HepG2 (cell line): ENCODE measurements around the gene SEZ6. TPM values are rescaled to one million over a fixed set of nuclear protein-coding genes. Genes with fewer than 3 reads are reported as not detected.
A peak's percentile ranks its signal among the peaks of the same experiment; 100 is the strongest.

ENCODE experiments used
- GFI1 ChIP-seq: sonication (generic); formaldehyde crosslinking; IDR thresholded peaks from 2 replicates; pipeline ENCODE4 v1.5.0; 2020; ENCODE audit warnings: missing genetic modification reagents, mild to moderate bottlenecking, borderline replicate concordance
- GTF2F1 ChIP-seq: fragments of 150-350 bp; IDR thresholded peaks from 2 replicates; pipeline ENCODE4 v1.6.1; 2014; ENCODE audit warnings: low read length
- HES4 ChIP-seq: sonication (generic); formaldehyde crosslinking; IDR thresholded peaks from 2 replicates; pipeline ENCODE4 v1.9.0; 2021; ENCODE audit warnings: mild to moderate bottlenecking, missing genetic modification reagents, borderline replicate concordance
- HIC2 ChIP-seq: sonication (generic); formaldehyde crosslinking; IDR thresholded peaks from 2 replicates; pipeline ENCODE4 v1.9.0; 2022; ENCODE audit warnings: low read depth, missing genetic modification reagents
- REL ChIP-seq: sonication (generic); formaldehyde crosslinking; conservative IDR thresholded peaks from 2 replicates; pipeline ENCODE4 v1.8.0; 2022; ENCODE audit warnings: mild to moderate bottlenecking, missing genetic modification reagents, moderate library complexity
- TARDBP ChIP-seq: sonication (generic); formaldehyde crosslinking; IDR thresholded peaks from 2 replicates; pipeline ENCODE4 v1.8.0; 2022; ENCODE audit warnings: mild to moderate bottlenecking, missing genetic modification reagents
- TMF1 ChIP-seq: sonication (generic); formaldehyde crosslinking; IDR thresholded peaks from 2 replicates; pipeline ENCODE4 v1.8.1; 2022; ENCODE audit warnings: low read depth, missing genetic modification reagents
- ZBTB3 ChIP-seq: sonication (generic); formaldehyde crosslinking; IDR thresholded peaks from 2 replicates; pipeline ENCODE4 v1.4.0; 2020; ENCODE audit warnings: low read depth, mild to moderate bottlenecking, moderate library complexity, missing genetic modification reagents, borderline replicate concordance
- ZNF225 ChIP-seq: sonication (generic); formaldehyde crosslinking; IDR thresholded peaks from 2 replicates; pipeline ENCODE4 v1.4.0; 2020; ENCODE audit warnings: mild to moderate bottlenecking, missing genetic modification reagents
- ZNF253 ChIP-seq: sonication (generic); formaldehyde crosslinking; IDR thresholded peaks from 2 replicates; pipeline ENCODE4 v1.8.0; 2022; ENCODE audit warnings: mild to moderate bottlenecking, missing genetic modification reagents, borderline replicate concordance
- polyA plus RNA-seq, 8 experiments: library from polyadenylated mRNA; depleted of rRNA in 3 of 8; stranded (reverse) in 7 of 8; unstranded in 1 of 8; fragments of >200 nt; fragmentation: Illumina TruSeq in 4 of 8; extraction: Trizol in 4 of 8; gene quantifications; 2 replicates each; pipeline versions ENCODE4 v1.2.1 to v1.2.3, GENCODE V29; 2011 to 2016; ENCODE audit warnings: low read depth in 4 of 8, missing spikeins in 1 of 8, mixed read lengths in 1 of 8; ENCODE audit not compliant: insufficient read depth in 1 of 8
- total RNA-seq, 5 experiments: library from RNA; depleted of rRNA; stranded (reverse); fragments of >200 nt; fragmentation: Illumina TruSeq; extraction: Trizol; gene quantifications; 2 replicates each; pipeline ENCODE4 v1.2.3, GENCODE V29; 2016; ENCODE audit warnings: low read depth in 1 of 5
- TF ChIP-seq, protein P1 (sequence below): sonication (generic); formaldehyde crosslinking; IDR thresholded peaks from 2 replicates; pipeline ENCODE4 v1.4.0; 2020; ENCODE audit warnings: missing genetic modification reagents, borderline replicate concordance
- TF ChIP-seq, protein P2 (sequence below): sonication (generic); formaldehyde crosslinking; IDR thresholded peaks from 2 replicates; pipeline ENCODE4 v1.5.0; 2020; ENCODE audit warnings: mild to moderate bottlenecking, low read depth, missing genetic modification reagents, borderline replicate concordance
- TF ChIP-seq, protein P3 (sequence below): sonication (generic); formaldehyde crosslinking; IDR thresholded peaks from 2 replicates; pipeline ENCODE4 v1.5.1; 2020; ENCODE audit warnings: missing genetic modification reagents, mild to moderate bottlenecking, borderline replicate concordance
- TF ChIP-seq, protein P4 (sequence below): sonication (generic); formaldehyde crosslinking; IDR thresholded peaks from 2 replicates; pipeline ENCODE4 v1.4.0; 2020; ENCODE audit warnings: missing genetic modification reagents, borderline replicate concordance
- TF ChIP-seq, protein P5 (sequence below): sonication (generic); formaldehyde crosslinking; IDR thresholded peaks from 2 replicates; pipeline ENCODE4 v1.8.0; 2022; ENCODE audit warnings: missing genetic modification reagents, low read depth, mild to moderate bottlenecking, borderline replicate concordance

SEZ6 gene
- total and polyA plus RNA-seq, 2 of the 13 experiments (the other 11 are each of a cell fraction or from before 2014, with no cell fraction given), result not detected

DNA sequence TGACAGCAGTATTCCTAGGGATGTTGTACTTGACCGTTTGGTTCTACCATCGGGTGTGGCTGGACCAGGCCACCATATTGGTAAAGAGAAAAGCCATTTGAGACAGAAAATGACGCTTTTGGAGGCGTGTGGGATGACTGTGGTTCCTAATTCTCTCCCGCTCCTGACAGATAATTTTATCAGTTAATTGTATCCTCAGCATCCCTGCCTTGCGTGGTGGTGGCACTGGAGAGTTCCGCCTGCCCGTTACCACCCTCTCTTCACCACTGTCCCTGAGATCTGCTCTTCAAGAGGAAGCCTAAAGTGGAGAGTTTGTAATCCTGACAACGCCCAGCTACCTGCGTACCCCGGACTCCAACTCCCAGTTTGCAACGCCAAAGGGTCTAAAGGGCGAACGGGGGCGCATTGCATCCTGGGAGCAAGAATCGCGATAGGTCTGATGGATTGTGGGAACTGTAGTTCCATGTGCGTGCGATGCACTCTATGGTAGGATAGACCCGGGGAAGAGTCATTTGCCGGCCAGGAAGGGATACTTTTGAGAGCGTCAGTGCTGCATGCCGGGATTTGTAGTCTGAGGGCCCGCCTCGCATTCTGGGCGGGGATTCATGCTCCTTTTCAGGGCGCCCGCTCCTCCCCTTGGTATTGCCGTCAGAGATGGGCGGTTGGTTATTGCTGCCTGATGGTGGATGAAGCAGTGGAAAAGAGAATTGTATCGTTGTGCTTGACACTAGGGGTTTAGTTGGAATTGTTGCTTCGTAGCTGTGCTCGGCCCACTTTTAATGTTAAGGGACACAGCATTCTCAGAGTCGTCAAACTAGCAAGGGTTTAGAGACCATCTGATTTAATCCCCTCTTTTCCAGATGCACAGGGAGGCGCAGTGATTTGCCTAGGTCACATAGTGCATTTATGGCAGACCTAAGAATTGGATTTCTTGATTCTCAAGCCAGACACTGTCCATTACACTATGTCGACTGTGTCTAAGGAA is 53.5 kb downstream of the SEZ6 start (continued):
- TF ChIP-seq HIC2 (CRISPR knock-in tag), result peak; percentile 44
- no peak for TF ChIP-seq HES4 (CRISPR knock-in tag)
- TF ChIP-seq, protein P1, sequence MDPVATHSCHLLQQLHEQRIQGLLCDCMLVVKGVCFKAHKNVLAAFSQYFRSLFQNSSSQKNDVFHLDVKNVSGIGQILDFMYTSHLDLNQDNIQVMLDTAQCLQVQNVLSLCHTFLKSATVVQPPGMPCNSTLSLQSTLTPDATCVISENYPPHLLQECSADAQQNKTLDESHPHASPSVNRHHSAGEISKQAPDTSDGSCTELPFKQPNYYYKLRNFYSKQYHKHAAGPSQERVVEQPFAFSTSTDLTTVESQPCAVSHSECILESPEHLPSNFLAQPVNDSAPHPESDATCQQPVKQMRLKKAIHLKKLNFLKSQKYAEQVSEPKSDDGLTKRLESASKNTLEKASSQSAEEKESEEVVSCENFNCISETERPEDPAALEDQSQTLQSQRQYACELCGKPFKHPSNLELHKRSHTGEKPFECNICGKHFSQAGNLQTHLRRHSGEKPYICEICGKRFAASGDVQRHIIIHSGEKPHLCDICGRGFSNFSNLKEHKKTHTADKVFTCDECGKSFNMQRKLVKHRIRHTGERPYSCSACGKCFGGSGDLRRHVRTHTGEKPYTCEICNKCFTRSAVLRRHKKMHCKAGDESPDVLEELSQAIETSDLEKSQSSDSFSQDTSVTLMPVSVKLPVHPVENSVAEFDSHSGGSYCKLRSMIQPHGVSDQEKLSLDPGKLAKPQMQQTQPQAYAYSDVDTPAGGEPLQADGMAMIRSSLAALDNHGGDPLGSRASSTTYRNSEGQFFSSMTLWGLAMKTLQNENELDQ, result no peak
- peak; percentile 85 for TF ChIP-seq TARDBP (CRISPR knock-in tag)
- TF ChIP-seq, protein P2, sequence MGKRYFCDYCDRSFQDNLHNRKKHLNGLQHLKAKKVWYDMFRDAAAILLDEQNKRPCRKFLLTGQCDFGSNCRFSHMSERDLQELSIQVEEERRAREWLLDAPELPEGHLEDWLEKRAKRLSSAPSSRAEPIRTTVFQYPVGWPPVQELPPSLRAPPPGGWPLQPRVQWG (CRISPR knock-in tag), result no peak
- TF ChIP-seq ZBTB3 (CRISPR knock-in tag), result 0 out of 2 replicates have a peak, but pooled peaks have one; percentile 47
- 0 out of 2 replicates have a peak, but pooled peaks have one; percentile 38 for TF ChIP-seq GTF2F1
- TF ChIP-seq, protein P3, sequence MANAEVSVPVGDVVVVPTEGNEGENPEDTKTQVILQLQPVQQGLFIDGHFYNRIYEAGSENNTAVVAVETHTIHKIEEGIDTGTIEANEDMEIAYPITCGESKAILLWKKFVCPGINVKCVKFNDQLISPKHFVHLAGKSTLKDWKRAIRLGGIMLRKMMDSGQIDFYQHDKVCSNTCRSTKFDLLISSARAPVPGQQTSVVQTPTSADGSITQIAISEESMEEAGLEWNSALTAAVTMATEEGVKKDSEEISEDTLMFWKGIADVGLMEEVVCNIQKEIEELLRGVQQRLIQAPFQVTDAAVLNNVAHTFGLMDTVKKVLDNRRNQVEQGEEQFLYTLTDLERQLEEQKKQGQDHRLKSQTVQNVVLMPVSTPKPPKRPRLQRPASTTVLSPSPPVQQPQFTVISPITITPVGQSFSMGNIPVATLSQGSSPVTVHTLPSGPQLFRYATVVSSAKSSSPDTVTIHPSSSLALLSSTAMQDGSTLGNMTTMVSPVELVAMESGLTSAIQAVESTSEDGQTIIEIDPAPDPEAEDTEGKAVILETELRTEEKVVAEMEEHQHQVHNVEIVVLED (CRISPR knock-in tag), result peak; percentile 94
- TF ChIP-seq, protein P4, sequence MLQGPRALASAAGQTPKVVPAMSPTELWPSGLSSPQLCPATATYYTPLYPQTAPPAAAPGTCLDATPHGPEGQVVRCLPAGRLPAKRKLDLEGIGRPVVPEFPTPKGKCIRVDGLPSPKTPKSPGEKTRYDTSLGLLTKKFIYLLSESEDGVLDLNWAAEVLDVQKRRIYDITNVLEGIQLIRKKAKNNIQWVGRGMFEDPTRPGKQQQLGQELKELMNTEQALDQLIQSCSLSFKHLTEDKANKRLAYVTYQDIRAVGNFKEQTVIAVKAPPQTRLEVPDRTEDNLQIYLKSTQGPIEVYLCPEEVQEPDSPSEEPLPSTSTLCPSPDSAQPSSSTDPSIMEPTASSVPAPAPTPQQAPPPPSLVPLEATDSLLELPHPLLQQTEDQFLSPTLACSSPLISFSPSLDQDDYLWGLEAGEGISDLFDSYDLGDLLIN (CRISPR knock-in tag), result no peak
- no peak for TF ChIP-seq TMF1 (CRISPR knock-in tag)
- TF ChIP-seq ZNF225, result no peak
- TF ChIP-seq, protein P5, sequence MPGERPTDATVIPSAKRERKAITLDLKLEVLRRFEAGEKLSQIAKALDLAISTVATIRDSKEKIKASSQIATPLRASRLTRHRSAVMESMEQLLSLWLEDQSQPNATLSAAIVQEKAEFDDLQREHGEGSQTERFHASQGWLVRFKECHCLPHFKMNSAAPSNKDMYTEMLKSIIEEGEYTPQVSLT (CRISPR knock-in tag), result no peak
- no peak for TF ChIP-seq ZNF253
- TF ChIP-seq GFI1, result 0 out of 2 replicates have a peak, but pooled peaks have one; percentile 57
- TF ChIP-seq REL, result no peak
